GM18909 (cell line): ENCODE results near the gene ABLIM2.
"Not testable (repeated sequence)": the region's sequence is repeated elsewhere in the genome, so short reads cannot be mapped to it uniquely, and the experiment has no call there.

Experiments used
- ATAC-seq: cut with Tn5 transposase; IDR thresholded peaks from one replicate; pipeline ENCODE4 v1.9.1; 2021; ENCODE audit warnings: mild to moderate bottlenecking; ENCODE audit not compliant: unreplicated experiment, poor library complexity

ABLIM2 gene

DNA sequence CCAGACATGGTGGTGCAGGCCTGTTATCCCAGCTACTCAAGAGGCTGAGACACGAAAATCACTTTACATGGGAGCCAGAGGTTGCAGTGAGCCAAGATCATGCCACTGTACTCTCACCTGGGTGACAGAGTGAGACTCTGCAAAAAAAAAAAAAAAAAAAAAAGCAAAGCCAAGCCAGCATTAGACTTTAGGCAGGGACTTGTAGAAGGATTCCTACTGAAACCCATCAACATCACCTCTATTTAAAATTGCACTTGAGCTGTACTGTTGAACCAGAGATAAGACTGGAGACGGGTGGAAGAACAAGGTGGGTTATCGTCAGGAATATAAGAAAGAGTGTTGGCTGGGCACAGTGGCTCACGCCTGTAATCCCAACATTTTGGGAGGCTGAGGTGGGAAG lies 203.2 kb downstream of the ABLIM2 start:
- ATAC-seq: no peak

DNA sequence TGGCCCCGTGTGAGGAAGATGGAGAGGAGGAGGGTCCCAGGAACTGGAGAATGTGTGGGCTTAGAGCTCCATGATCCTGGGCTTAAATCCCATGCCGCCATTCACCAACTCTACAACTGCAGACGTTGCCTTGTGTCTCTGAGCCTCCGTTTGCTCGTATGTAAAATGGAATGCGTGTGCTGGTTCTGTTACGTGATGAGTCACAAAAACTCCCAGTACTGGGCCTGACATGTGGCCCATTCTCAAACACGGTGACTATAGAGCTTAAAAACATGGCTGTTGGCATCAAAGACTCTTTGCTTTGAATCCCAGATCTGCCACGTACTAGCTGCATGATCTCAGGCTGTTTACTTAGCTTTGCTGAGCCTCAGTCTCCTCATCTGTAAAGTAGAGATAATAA lies 206.0 kb downstream of the ABLIM2 start:
- ATAC-seq: no peak

DNA sequence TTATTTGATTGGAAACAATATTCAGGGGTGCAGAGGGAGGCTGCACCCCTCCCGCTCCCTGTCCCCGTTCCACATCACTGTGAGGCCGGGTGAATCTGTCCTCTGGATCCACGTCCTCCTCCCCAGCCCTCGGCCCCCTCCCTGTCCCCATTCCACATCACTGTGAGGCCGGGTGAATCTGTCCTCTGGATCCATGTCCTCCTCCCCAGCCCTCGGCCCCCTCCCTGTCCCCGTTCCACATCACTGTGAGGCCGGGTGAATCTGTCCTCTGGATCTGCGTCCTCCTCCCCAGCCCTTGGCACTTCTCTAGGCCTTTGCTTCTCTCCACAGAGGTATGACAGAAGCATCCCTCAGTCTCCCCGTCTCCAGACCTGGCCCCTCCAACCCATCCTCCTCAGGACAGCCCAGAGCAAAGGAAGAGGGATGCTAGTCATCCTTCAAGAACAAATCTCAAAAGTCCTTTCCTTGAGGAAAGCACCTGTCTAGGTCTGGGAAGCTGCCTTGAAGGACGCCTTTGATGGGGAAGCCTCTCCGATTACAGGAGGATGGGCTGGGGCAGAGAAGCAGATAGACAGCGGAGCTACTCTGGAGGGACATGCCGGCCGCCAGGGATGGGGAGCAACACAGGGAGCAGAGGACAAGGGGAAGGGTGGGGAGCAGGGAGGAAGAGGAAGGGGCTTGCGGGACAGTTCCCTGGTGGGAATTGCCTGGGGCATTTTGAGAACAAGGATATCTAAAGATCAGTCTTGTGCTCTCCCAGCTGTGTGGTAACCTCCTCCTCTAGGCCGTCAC lies 208.1 kb downstream of the ABLIM2 start:
- no peak for ATAC-seq

DNA sequence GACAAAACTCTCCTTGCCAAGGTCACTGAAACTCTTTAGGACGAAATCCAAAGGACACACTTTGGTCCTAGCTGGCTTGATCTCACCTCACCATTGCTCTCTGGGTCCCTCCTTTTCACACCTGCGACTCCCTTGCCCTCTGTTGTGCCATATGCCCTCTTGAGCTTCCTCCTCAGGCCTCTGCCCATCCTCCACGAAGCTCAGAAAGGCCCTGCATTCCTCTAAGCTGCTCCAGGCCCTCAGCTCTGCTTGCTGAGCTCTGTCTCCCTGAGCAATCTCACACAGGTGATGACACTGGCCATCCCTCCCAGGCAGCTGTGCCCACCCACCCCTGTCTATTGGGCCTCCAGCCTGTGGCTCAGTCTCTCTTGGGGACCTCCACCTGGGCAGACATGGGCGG lies 208.9 kb downstream of the ABLIM2 start:
- no peak for ATAC-seq

DNA sequence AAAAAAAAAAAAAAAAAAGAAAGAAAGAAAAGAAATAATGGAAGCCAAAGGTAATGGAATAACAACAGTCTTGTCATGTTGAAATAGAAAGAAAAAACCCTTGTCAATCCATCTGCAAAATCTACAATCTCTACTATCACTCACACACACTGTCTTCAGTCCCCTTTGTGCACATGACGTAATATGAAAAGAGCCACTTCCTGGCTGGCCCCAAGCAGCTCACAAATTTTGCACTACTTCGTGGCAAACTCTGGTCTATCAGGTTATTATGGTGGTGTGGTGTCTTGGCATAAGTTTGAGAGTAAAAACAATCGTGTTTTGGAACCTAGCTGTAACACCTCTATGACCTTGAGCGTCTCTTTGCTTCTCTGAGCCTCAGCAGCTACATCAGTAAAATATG lies 210.7 kb downstream of the ABLIM2 start:
- ATAC-seq: no peak

DNA sequence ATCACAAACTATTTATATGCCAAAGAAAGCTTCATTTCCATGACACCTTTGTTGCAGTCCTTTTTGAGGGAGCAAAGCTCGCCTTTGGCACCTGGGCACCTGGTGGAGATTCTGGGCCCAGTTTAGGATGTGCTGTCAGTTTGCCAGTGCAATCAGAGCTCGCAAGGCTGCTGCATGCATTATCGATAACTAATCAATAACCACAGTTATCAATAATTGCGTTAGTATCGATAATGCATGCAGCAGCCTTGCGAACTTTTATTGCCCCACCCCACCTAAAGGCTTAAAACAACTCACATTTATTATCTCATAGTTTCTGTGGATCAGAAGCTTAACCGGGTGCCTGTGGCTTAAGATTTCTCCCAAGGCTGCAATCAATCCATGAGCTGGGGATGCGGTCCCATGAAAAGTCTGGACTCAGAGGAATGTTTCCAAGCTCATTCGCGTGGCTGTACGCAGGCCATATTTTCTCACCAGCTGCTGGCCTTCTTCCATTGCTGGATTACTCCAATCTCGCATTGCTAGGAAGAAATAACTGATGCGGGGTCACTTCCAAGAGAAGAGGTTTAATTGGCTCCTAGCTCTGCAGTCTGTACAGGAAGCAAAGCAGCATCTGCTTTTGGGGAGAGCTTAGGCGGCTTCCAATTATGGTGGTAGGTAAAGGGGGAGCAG lies 212.8 kb downstream of the ABLIM2 start:
- ATAC-seq: no peak

DNA sequence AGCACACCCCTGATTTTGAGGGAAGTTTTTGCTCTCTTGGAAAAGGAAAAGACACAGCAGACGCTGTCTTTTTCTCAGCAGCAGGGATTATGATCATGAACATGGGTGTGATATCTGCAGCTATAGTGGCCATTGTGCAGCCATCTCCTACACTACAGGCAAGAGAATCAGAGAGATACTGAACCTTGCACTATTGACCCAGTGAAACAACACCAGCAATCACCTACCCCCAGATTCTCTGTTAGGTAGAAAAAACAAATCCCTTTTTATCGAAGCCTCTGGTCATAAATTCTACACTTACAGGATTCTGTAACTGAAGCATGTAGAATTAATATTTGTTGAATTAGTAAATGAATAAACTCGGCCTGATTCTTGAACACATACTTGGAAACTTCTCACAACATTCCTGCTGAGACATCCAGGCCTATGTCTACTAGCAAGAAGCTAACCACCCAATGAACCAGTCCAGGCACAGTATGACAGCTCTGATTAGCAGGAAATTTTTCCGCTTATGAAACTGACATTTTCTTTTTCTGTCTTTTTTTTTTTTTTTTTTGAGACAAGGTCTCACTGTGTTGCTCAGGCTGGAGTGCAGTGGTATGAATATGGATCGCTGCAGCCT lies 213.9 kb downstream of the ABLIM2 start:
- no peak for ATAC-seq

DNA sequence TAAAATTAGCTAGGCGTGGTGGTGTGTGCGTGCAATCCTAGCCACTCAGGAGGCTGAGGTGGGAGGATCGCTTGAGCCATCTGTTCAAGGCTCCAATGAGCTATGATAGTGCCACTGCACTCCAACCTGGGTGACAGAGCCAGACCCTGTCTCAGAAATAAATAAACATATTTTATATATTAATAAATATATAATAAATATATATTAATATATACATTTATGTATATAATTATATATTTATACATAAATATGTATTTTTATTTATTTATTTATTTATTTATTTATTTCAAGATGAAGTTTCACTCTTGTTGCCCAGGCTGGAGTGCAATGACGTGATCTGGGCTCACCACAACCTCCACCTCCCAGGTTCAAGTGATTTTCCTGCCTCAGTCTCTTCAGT lies 214.9 kb downstream of the ABLIM2 start:
- not testable (repeated sequence) for ATAC-seq

DNA sequence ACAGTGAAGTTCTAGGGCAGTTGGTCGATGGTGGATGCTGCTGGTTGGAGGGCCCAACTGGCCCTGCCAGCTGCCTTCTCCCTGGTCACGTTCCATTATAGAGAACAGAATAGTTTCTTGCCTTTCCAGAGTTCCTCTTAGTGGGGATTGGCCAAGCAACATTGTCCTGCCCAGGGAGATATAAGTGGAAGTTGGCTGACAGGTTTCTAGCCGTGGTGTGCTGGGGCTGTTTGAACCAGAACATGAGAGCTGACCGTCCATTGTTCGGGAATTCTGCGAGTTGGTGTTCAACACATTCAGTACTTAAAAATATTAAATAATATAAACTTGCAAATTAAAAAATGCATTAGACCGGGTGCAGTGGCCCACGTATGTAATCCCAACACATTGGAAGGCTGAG lies 215.4 kb downstream of the ABLIM2 start:
- no peak for ATAC-seq

DNA sequence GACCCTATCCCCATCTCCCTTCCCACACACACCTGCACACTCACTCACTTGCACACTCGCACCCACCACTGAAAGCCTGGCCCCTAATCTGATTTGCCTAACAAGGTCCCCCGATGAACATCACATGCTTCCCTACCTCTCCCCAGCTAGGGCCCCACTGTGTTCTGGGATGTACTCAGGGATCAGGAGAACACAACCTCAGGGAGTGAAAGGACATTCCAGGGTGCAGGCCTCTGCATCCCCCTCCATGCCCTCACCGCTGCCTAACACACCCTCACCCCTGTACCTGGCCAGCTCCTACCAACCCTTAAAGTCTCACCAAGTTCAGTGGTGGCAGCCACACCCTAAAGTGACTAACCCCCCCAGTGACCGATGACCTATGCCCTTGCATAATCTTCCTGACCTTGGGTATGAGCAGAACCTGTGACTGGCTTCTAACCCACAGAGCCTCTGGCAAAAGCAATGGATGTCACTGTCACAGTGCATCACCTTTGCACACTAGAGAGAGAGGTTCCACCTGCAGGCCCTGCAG lies 216.6 kb downstream of the ABLIM2 start:
- no peak for ATAC-seq

DNA sequence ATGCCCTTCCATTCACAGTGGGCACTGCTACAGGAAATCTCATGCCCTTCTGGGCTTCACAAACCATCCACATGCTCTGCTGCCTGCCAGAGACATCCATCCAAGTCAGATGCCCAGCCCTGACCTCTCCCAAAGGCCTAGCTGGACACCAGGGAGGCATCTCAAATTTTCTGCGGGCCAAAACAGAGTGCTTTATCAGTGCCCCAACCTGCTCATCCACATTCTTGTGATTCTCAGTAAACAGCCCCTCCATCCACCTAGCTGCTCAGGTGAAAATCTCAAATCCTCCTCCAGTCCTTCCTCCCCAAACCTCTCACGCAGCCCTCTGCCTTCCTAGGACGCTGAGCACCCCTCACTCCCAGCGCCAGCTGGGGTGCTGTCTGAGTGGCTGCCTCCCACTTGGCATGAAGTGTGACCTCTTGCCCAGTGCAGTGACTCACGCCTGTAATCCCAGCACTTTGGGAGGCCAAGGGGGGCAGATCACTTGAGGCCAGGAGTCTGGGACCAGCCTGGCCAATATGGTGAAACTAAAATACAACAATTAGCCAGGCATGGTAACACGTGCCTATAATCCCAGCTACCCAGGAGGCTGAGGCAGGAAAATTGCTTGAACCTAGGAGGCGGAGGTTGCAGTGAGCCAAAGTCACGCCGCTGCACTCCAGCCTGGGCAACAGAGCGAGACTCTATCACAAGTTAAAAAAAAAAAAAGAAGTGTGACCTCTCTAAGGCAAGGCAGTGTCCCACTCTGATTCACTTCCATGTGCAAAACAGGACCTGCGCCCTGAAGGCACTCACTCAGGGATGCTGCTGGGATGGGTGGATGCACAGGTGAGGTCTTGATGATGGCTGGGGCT lies 217.3 kb downstream of the ABLIM2 start:
- no peak for ATAC-seq

DNA sequence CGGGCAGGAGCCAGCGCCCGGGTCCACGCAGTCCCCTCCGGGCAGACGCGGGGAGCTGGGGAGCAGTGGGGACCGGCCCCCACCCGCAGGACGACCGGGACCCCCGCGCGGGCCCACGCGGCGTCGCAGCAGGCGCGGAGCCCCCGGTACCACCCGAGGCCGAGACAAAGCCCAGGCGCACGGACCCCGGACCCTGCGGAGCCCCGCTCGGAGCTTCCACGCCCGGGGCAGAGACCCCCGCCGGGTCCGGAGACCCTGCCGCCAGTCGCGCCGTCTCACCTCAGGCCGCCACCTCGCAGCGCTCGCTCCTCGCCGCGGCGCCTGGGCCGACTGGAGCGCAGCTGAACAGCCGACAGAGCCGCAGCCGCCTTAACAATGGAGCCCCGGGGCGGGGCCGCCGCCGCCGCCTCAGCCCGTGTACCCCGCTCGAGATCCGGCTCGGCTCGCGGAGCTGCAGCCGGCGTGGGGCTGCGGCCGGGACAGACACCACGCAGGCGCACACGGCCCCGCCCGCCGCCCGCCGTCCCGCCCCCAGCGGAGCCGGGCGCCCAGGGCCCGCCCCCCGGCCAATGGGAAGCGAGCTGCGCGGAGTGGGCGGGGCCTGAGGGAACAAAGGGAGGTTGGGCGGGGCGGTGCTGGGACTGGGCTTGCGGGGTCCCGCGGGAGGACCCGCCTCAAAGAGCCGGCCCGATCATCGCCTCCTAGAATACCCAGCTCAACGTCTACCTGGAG lies 219.1 kb downstream of the ABLIM2 start, which contains the start of gene AFAP1:
AFAP1 (minus strand) TSS at position 485 of the 732 bp plus-strand sequence. CDS start 67,783 bp downstream, outside the sequence.
- peak; percentile 91 for ATAC-seq

DNA sequence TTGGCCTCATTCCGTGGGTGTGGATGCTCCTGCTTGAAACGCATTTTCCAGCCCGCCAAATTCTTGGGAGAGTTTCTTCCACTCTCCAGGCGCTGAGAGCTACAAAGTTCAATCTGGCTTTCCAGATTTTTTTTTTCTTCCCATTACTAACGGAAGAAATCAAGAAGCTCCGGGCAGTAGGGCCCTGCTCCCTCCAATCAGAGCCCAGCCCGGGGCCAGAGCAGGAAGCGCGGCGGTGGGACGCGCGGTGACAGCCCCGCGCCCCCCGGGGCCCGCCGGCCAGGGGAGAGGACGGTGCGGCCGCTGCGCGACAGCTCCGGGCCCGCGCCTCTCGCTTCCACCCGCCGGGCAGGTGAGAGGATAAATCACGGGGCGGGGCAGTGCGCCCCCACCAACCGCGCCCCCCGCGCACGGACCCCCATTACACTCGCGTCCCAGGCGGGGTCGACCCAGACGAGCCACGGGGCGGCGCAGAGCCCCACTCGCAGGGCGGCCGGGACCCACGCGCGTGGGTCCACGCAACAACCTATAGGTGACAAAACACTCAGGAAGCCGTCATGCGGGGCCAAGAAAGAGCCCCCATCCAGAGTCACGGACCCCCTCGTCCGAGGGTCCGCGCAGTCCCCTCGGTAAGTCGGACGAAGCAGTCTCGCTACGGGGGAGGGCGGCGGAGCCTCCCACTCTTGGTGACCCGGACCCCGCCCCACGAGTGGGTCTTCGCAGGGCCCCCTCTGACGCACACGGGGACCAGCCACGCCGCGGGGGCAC lies 219.8 kb downstream of the ABLIM2 start:
- no peak for ATAC-seq

DNA sequence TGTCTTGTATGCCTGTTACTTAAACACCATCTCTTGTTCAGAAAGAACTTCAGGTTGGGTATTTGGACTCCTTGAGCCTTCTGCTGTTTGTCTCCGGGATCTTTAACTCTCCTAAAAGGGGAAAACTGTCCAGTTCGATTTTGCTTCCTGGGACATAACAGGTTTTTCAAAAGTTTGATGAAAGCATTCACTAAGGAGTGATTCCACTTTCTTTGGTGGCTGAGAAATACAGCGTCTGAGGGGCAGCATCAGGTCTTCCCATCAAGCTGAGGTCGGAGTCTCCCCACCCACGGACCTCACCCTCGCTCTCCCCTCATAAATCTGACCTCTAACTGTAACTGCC lies 220.4 kb downstream of the ABLIM2 start:
- ATAC-seq: no peak

DNA sequence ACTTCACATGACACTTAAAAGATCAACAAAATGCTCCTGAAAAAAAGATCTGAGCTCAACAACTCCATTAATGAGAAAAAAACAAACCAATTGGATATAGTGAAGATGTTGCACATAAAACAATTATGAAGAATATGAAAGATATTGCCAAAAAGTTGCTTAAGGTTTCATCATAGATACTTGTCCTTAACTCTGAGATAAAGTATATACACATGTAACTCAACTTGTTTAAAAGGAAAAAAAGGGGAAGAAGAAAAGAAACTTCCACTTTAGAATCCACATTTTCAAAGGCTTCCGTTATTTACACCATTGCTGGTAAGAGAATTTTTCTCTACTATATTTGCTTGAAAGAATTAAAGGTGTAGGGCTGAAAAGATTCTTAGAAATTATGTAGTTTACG lies 221.6 kb downstream of the ABLIM2 start:
- no peak for ATAC-seq

DNA sequence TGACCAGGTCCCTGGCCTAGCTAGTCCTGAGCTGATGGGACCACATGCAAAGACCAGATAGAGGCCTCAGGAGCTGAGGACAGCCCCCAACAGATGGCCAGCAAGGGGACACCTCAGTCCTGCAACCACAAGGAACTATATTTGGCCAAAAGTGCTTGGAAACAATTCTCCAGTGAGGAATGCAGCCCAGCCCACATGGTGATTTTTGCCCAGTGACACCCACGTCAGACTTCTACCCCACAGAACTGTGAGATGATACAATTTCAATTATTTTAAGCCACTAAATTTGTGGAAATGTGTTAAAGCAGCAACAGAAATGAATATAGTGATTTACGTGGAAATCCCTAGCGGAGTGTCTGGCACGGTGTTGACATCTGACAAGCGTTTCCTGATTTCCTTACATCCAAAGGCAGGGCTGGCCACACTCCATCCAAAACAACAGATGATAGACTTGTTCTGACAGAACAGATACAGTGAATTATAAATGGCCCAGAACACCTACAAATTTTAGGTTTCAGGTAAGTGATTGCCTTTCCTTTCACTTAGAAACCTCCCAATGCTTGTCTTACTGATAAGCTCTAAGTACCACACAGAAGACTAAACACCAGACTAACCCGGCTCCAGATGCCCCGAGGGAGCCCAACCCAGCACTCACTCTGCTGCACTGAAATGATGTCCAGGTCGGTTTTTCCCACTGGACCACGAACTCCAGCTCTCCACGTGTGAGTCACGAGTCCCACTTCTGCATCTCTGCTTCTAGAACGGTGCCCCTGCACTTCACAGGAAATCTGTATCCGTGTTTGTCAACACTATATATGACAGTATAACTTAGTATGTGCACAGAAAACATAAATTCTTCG lies 224.7 kb downstream of the ABLIM2 start:
- ATAC-seq: no peak

DNA sequence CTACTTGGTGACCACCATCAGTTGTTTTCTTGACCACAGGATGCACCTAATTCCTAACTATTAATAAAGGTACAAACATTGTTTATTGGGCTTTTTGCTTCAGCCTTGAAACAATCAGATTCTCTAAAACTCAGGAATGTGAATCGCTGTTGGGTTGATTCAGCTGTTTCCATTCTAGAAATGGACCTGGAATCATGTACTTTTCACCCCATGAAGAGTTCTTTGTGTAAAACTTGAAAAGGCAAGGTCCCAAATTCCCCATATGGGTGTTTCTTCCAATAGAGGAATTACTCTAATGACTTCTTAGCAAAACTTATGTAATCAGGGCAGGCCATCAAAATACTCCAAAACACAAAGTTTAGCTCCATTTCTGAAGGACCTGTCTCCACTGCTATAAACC lies 226.3 kb downstream of the ABLIM2 start:
- ATAC-seq: no peak
